ENCODE results near the gene NKAPD1.
"Not testable (repeated sequence)": the region's sequence is repeated elsewhere in the genome, so short reads cannot be mapped to it uniquely, and the experiment has no call there.

NKAPD1 gene

DNA sequence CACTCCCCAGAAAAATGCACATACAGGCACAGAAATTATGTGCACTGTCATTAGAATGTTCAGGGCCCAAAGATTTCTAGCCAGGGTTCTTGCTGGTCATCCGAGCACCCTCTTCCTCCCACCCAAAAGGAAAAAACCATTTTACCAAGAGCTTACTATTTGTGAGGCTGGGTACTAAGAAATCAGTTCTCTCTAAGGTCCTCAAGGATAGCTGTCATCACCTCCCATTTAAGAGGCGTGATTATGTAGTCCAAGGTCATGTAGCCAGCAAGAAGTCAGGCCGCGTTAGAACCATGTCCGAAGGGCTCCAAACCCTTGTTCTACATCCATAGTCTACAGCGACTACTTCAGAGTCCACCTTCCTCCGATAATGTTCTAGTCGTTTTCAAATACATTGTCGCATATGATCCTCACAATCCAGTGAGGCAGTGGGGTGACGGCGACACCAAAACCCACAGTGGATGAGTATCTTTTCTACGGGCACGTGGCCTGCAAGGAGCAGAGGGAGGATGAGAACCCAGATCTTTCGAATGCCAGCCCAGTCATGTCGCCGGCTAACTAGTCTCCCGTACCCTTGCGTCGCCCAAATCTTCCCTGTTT is 11.8 kb downstream of the NKAPD1 start:
- Histone ChIP-seq H3K36me3 (ENCODE audit: control insufficient read depth in 5 of 5, insufficient read depth in 5 of 5, low read length in 5 of 5) (peaks cover 43 to 63% (median 51%) of the 10 kb centered on the region in 5 donors), H3K4me3 (ENCODE audit: low read depth in 1 of 5, low read length in 5 of 5) (peak overlapping the region; percentile 91 to 98 (median 97)), H3K27me3 (ENCODE audit: control insufficient read depth in 5 of 5, insufficient read depth in 4 of 5, low read length in 5 of 5) (no peaks in the 10 kb centered on the region), H3K27ac (ENCODE audit: low read depth, low read length) (peak overlapping the region; percentile 63), H3K9me3 (ENCODE audit: control insufficient read depth in 5 of 5, low read length in 5 of 5) (no peaks in the 10 kb centered on the region), H3K9ac (ENCODE audit: low read length in 5 of 5) (peak overlapping the region; percentile 72 to 89 (median 86)), H3K4me1 (ENCODE audit: control insufficient read depth in 5 of 5, insufficient read depth in 5 of 5, low read length in 5 of 5) (peaks cover 2 to 40% (median 32%) of the 10 kb centered on the region in 5 donors)

DNA sequence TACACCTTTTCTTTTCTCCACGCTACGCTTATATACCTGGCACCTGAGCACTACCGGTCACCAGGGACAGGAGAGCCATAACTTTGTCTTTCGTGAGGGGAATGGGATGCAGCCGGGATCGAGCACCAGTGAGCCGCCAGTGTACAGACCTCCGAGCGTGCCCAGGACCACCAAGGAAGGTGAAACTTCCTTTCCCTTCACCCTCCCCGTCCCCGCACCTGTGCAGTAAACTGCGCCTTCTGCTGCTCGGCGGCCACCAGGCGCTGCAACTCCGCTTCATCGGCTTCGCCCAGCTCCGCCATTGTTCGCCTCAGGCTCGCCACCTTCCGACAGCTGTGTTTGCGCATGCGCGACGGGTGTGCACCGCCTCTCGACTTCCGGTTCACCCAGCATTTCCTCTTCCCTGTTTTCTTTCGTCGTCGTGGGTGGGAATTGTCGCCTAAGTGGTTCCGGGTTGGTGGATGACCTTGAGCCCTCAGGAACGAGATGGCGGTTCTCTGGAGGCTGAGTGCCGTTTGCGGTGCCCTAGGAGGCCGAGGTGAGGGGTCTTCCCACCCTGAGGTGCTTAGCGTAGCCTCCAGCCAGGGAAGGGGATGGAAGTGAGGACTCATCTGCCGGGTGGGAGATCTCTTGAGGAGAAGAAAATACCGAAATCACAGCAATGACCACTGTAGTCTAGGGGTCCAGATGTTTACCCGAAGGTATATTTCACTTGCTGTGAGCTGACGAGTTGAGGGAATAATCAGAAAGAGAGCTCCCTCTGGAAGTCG is 12.5 kb downstream of the NKAPD1 start, which contains the start of the genes SDHD and TIMM8B:
Gene SDHD, plus strand, starts transcription at position 452 of the 770 bp plus-strand sequence. Its CDS starts 35 bp downstream, at position 487.
Gene TIMM8B, minus strand, starts transcription at position 335 of the 770 bp plus-strand sequence. Its CDS starts 33 bp downstream, at position 302.
- Histone ChIP-seq H3K27ac (ENCODE audit: low read depth, low read length) (peak within 1 kb of the TSS; percentile 63), H3K4me3 (ENCODE audit: low read depth in 1 of 5, low read length in 5 of 5) (peak within 1 kb of the TSS; percentile 91 to 98 (median 97)), H3K36me3 (ENCODE audit: control insufficient read depth in 5 of 5, insufficient read depth in 5 of 5, low read length in 5 of 5) (peaks cover 48 to 67% (median 56%) of the 10 kb centered on the region in 5 donors), H3K9ac (ENCODE audit: low read length in 5 of 5) (peak within 1 kb of the TSS; percentile 72 to 91 (median 86)), H3K4me1 (ENCODE audit: control insufficient read depth in 5 of 5, insufficient read depth in 5 of 5, low read length in 5 of 5) (peaks cover 2 to 40% (median 32%) of the 10 kb centered on the region in 5 donors), H3K27me3 (ENCODE audit: control insufficient read depth in 5 of 5, insufficient read depth in 4 of 5, low read length in 5 of 5) (no peaks in the 10 kb centered on the region), H3K9me3 (ENCODE audit: control insufficient read depth in 5 of 5, low read length in 5 of 5) (no peaks in the 10 kb centered on the region)

DNA sequence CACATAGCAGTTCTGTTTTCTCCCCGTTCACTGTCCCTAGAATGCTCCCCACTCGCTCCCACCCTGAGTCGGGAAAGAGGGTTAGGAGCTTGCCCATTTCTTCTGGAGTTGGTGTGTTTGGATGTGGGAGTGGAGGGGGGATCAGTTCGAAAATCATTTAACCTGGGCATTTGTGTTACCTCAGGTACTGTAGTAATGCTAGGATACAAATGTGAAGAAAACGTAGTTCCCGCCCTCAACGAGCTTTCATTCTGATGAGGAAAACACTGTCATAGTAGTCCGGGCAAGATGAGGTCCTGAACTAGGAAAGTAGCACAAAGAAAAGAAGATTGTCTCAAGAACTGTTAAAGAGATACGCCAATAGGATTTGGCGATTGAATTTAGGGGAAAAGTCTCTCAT is 13.1 kb downstream of the NKAPD1 start:
- Histone ChIP-seq H3K4me3 (ENCODE audit: low read depth in 1 of 5, low read length in 5 of 5) (peak overlapping the region; percentile 91 to 98 (median 97)), H3K36me3 (ENCODE audit: control insufficient read depth in 5 of 5, insufficient read depth in 5 of 5, low read length in 5 of 5) (peaks cover 45 to 68% (median 56%) of the 10 kb centered on the region in 5 donors), H3K9me3 (ENCODE audit: control insufficient read depth in 5 of 5, low read length in 5 of 5) (no peaks in the 10 kb centered on the region), H3K27me3 (ENCODE audit: control insufficient read depth in 5 of 5, insufficient read depth in 4 of 5, low read length in 5 of 5) (no peaks in the 10 kb centered on the region), H3K9ac (ENCODE audit: low read length in 5 of 5) (peak overlapping the region; percentile 72 to 91 (median 86)), H3K4me1 (ENCODE audit: control insufficient read depth in 5 of 5, insufficient read depth in 5 of 5, low read length in 5 of 5) (peaks cover 2 to 40% (median 32%) of the 10 kb centered on the region in 5 donors), H3K27ac (ENCODE audit: low read depth, low read length) (peak overlapping the region; percentile 54)

DNA sequence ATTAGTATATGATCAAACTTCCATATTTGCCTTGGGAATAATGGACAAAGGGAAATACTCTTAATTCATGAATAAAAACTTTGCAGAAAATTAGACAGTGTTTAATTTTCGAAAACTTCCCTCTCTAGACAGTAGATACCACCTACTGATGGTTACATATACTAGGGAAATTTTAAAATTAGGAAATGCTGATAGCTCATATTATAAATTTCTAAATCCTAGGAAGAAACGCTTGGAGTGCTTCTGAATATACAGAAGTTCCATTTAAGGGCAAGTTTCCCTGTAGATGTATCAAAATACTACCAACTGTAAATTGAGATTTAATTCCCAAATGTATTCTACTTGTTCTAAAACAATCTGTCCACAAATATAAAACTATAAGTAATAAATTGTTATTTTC is 21.2 kb downstream of the NKAPD1 start:
- H3K36me3 ChIP-seq (ENCODE audit: control insufficient read depth in 5 of 5, insufficient read depth in 5 of 5, low read length in 5 of 5): peaks cover 33 to 62% (median 56%) of the 10 kb centered on the region in 5 donors
- H3K9me3 ChIP-seq (ENCODE audit: control insufficient read depth in 5 of 5, low read length in 5 of 5); H3K4me3 ChIP-seq (ENCODE audit: low read depth in 1 of 5, low read length in 5 of 5); H3K27me3 ChIP-seq (ENCODE audit: control insufficient read depth in 5 of 5, insufficient read depth in 4 of 5, low read length in 5 of 5); H3K27ac ChIP-seq (ENCODE audit: low read depth, low read length); H3K4me1 ChIP-seq (ENCODE audit: control insufficient read depth in 5 of 5, insufficient read depth in 5 of 5, low read length in 5 of 5); H3K9ac ChIP-seq (ENCODE audit: low read length in 5 of 5): not testable (repeated sequence)

DNA sequence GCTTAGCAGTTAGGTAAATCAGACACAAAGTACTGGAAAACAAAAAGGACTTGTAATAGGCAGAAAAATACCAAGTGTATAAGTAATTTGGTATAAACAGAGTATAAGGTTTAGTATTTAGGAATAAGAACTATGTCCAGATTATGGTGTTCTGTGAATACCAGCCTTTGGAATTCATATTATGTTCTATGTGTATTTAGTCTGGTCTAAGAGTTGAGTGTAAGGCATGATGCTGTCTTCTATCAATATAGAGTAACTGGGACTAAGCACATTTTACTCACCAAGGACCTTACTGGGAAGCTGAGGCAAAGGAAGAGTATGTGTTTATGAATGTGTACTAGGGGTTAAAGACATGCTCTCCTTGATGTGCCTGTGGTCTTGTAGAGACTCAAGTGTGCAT is 22.1 kb downstream of the NKAPD1 start:
- Histone ChIP-seq H3K36me3 (ENCODE audit: control insufficient read depth in 5 of 5, insufficient read depth in 5 of 5, low read length in 5 of 5) (peaks cover 28 to 53% (median 48%) of the 10 kb centered on the region in 5 donors), H3K27me3 (ENCODE audit: control insufficient read depth in 5 of 5, insufficient read depth in 4 of 5, low read length in 5 of 5) (no peaks in the 10 kb centered on the region), H3K27ac (ENCODE audit: low read depth, low read length) (no peak overlapping the region), H3K9me3 (ENCODE audit: control insufficient read depth in 5 of 5, low read length in 5 of 5) (no peaks in the 10 kb centered on the region), H3K4me3 (ENCODE audit: low read depth in 1 of 5, low read length in 5 of 5) (no peak overlapping the region), H3K9ac (ENCODE audit: low read length in 5 of 5) (no peak overlapping the region), H3K4me1 (ENCODE audit: control insufficient read depth in 5 of 5, insufficient read depth in 5 of 5, low read length in 5 of 5) (no peaks in the 10 kb centered on the region)

DNA sequence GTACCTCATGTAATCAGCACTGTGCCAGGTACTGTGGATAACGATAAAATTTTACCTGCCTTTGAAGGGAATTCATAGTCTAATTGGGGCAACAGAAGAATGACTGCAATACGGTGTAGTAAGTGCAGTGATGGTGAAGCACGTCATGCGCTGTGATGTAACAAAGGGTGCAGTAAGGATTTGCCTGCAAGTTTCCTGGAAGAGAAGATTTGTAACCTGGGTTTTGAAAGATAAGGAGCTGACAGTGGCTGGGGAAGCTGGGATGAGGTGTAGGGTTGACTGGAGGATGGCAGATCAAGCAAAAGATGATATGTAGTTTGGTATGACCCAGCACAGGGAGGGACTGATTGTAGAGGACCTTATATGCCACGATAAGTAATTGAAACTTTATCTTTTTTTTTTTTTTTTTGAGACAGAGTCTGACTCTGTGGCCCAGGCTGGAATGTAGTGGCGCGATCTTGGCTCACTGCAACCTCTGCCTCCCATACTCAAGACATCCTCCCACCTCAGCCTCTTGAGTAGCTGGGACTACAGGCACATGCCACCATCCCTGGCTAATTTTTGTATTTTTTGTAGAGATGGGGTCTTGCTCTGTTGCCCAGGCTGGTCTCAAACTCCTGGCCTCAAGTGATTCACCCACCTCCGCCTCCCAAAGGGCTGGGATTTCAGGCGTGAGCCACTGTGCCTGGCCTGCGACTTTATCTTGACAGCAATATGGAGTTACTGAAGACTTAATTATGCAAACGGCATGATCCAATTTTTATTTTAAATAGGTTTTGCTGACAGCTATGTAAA is 23.8 kb downstream of the NKAPD1 start:
- Histone ChIP-seq H3K4me1 (ENCODE audit: control insufficient read depth in 5 of 5, insufficient read depth in 5 of 5, low read length in 5 of 5) (no peaks in the 10 kb centered on the region), H3K9ac (ENCODE audit: low read length in 5 of 5) (no peak overlapping the region), H3K36me3 (ENCODE audit: control insufficient read depth in 5 of 5, insufficient read depth in 5 of 5, low read length in 5 of 5) (peaks cover 18 to 35% (median 32%) of the 10 kb centered on the region in 5 donors)

DNA sequence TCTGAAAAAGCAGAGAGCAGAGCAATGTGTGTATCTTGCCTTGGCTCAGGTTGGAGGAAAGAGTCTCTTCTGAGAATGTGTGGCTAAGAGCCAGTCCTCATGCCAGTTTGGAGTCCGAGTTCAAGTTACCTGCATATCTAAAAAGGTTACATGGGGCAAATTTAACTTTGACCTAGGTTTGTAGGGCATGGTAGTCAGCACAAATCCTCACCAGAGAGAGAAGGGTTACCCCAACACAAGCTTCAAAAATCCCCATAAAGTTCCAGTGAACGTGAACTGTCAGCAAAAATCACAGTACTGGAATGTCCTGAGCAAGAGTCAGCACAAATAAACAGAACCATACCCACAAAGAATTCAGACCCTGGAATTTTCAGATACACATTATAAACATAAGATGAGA is 26.4 kb downstream of the NKAPD1 start:
- Histone ChIP-seq H3K4me3 (ENCODE audit: low read depth in 1 of 5, low read length in 5 of 5) (no peak overlapping the region), H3K36me3 (ENCODE audit: control insufficient read depth in 5 of 5, insufficient read depth in 5 of 5, low read length in 5 of 5) (peaks cover 11 to 22% (median 18%) of the 10 kb centered on the region in 5 donors), H3K27ac (ENCODE audit: low read depth, low read length) (no peak overlapping the region), H3K9me3 (ENCODE audit: control insufficient read depth in 5 of 5, low read length in 5 of 5) (no peaks in the 10 kb centered on the region), H3K4me1 (ENCODE audit: control insufficient read depth in 5 of 5, insufficient read depth in 5 of 5, low read length in 5 of 5) (no peaks in the 10 kb centered on the region), H3K27me3 (ENCODE audit: control insufficient read depth in 5 of 5, insufficient read depth in 4 of 5, low read length in 5 of 5) (no peaks in the 10 kb centered on the region), H3K9ac (ENCODE audit: low read length in 5 of 5) (no peak overlapping the region)

More for the DNA sequence above, 23.8 kb downstream of the NKAPD1 start:
- no peak overlapping the region for H3K27ac ChIP-seq (ENCODE audit: low read depth, low read length)
- no peaks in the 10 kb centered on the region for H3K27me3 ChIP-seq (ENCODE audit: control insufficient read depth in 5 of 5, insufficient read depth in 4 of 5, low read length in 5 of 5)
- no peak overlapping the region for H3K4me3 ChIP-seq (ENCODE audit: low read depth in 1 of 5, low read length in 5 of 5)
- H3K9me3 ChIP-seq (ENCODE audit: control insufficient read depth in 5 of 5, low read length in 5 of 5): no peaks in the 10 kb centered on the region

DNA sequence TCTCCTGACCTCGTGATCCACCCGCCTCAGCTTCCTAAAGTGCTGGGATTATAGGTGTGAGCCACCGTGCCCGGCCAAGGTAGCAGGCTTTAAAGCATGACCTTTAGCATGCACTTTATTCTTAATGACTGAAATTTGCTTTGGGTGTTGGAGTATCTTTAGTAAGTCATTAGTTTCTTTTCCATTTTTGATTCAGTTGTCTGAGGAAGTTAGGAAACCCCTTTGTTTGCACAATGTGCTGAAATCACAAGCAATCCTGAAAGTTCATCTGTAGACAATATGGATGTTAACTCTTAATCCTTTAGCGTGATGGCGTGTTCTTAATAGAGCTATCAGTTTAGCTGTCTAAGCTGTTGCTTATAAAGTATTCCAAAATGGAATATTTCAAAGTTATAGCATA is 29.3 kb downstream of the NKAPD1 start:
- H3K4me3 ChIP-seq (ENCODE audit: low read depth in 1 of 5, low read length in 5 of 5): no peak overlapping the region
- H3K4me1 ChIP-seq (ENCODE audit: control insufficient read depth in 5 of 5, insufficient read depth in 5 of 5, low read length in 5 of 5): no peaks in the 10 kb centered on the region
- H3K36me3 ChIP-seq (ENCODE audit: control insufficient read depth in 5 of 5, insufficient read depth in 5 of 5, low read length in 5 of 5): peaks cover 0 to 5% (median 3%) of the 10 kb centered on the region in 5 donors
- H3K27me3 ChIP-seq (ENCODE audit: control insufficient read depth in 5 of 5, insufficient read depth in 4 of 5, low read length in 5 of 5): no peaks in the 10 kb centered on the region
- H3K9ac ChIP-seq (ENCODE audit: low read length in 5 of 5): no peak overlapping the region
- no peak overlapping the region for H3K27ac ChIP-seq (ENCODE audit: low read depth, low read length)
- no peaks in the 10 kb centered on the region for H3K9me3 ChIP-seq (ENCODE audit: control insufficient read depth in 5 of 5, low read length in 5 of 5)

DNA sequence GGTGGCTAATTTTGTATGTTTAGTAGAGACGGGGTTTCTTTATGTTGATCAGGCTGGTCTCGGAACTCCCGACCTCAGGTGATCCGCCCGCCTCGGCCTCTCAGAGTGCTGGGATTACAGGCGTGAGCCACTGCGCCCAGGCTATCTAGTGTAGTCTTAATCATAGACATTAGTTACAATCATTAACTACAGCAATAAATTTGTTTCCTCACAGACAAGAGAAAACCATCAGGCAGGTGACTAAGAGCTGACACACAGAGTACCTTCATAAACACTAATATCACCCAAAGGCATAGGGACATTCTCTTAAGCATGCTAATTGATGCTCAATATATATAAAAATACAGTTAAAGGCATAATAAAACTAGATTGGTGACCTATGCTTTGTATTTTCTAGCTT is 32.0 kb downstream of the NKAPD1 start:
- H3K4me3 ChIP-seq (ENCODE audit: low read depth in 1 of 5, low read length in 5 of 5): no peak overlapping the region
- peaks cover 0 to 2% (median 0%) of the 10 kb centered on the region in 5 donors for H3K9me3 ChIP-seq (ENCODE audit: control insufficient read depth in 5 of 5, low read length in 5 of 5)
- peaks cover 0 to 10% (median 3%) of the 10 kb centered on the region in 5 donors for H3K36me3 ChIP-seq (ENCODE audit: control insufficient read depth in 5 of 5, insufficient read depth in 5 of 5, low read length in 5 of 5)
- H3K9ac ChIP-seq (ENCODE audit: low read length in 5 of 5): no peak overlapping the region
- no peaks in the 10 kb centered on the region for H3K4me1 ChIP-seq (ENCODE audit: control insufficient read depth in 5 of 5, insufficient read depth in 5 of 5, low read length in 5 of 5)
- H3K27me3 ChIP-seq (ENCODE audit: control insufficient read depth in 5 of 5, insufficient read depth in 4 of 5, low read length in 5 of 5): no peaks in the 10 kb centered on the region
- H3K27ac ChIP-seq (ENCODE audit: low read depth, low read length): no peak overlapping the region
